HepG2 (cell line): ENCODE measurements around the gene ZNF22. TPM values are rescaled to one million over a fixed set of nuclear protein-coding genes. Genes with fewer than 3 reads are reported as not detected.
A peak's percentile ranks its signal among the peaks of the same experiment; 100 is the strongest.

Experiments used
- ATAC-seq: fragments of 200-7000 bp; cut with Tn5 transposase; 3 replicates; pipeline ENCODE4 v1.9.1; 2020; ENCODE audit warnings: mild to moderate bottlenecking, moderate library complexity
- BruUV-seq: library from RNA; stranded (reverse); fragments of 400-500 nt; replicated peaks from 2 replicates; lab custom pipeline; 2021; lab: Mats Ljungman, UMichigan
- CTCF ChIA-PET: fragments of 300-600 bp; formaldehyde crosslinking; extraction: SDS; loops from one replicate; lab custom pipeline; 2021; ENCODE audit warnings: low total read pairs, inconsistent platforms, low intra/inter-chr PET ratio; lab: Yijun Ruan, JAX
- POLR2A ChIA-PET: fragments of 350-600 bp; sonication (Branson Sonifier 250); formaldehyde crosslinking; loops from one replicate; lab custom pipeline; 2020; ENCODE audit warnings: antibody characterized with exemption, inconsistent platforms; lab: Yijun Ruan, JAX
- DNase-seq: peaks from one replicate; pipeline ENCODE4 v3.0.0-alpha.2; 2015; ENCODE audit warnings: low spot score
- FAIRE-seq: peaks from 3 replicates; lab custom pipeline; 2011; peaks lifted over from hg19 to GRCh38; lab: Jason Lieb, UNC
- H2AFZ ChIP-seq: one replicate; pipeline ENCODE4 v1.6.1; 2011; ENCODE audit warnings: low read length, inconsistent platforms
- H3K27ac ChIP-seq: fragments of 300-600 bp; 3 replicates; pipeline ENCODE4 v1.8.0; 2011; ENCODE audit warnings: mixed run types, mild to moderate bottlenecking, mixed read lengths, low read length, inconsistent platforms; ENCODE audit not compliant: insufficient read depth; ENCODE audit errors: extremely low read length
- H3K27me3 ChIP-seq, 2 experiments: fragments of 200-600 bp in 1 of 2; 2 replicates in 1 of 2; 3 replicates in 1 of 2; pipeline versions ENCODE4 v1.6.0 to v1.8.0; 2011; ENCODE audit warnings: low read length in 2 of 2, mild to moderate bottlenecking in 2 of 2, moderate library complexity in 2 of 2, inconsistent platforms in 1 of 2; ENCODE audit not compliant: insufficient read depth in 2 of 2, control insufficient read depth in 1 of 2
- H3K36me3 ChIP-seq, 2 experiments: fragments of 200-600 bp in 1 of 2; replicated peaks in 1 of 2; 2 replicates in 1 of 2; 3 replicates in 1 of 2; pipeline versions ENCODE4 v1.5.1 to v1.8.0; 2011; ENCODE audit warnings: low read length in 2 of 2, inconsistent platforms in 1 of 2; ENCODE audit not compliant: insufficient read depth in 2 of 2, control insufficient read depth in 1 of 2
- H3K4me1 ChIP-seq: 2 replicates; pipeline ENCODE4 v1.5.1; 2012; ENCODE audit warnings: low read length, inconsistent platforms; ENCODE audit not compliant: insufficient read depth
- H3K4me2 ChIP-seq: 2 replicates; pipeline ENCODE4 v1.6.0; 2011; ENCODE audit warnings: low read depth, low read length, inconsistent platforms
- H3K4me3 ChIP-seq, 3 experiments: fragments of 200-600 bp in 1 of 3; sonication (generic), shearing (Covaris generic) in 1 of 3; replicated peaks in 1 of 3; 2 replicates each; pipeline ENCODE4 v1.5.1; 2011 to 2016; ENCODE audit warnings: low read length in 3 of 3, inconsistent platforms in 2 of 3, low read depth in 2 of 3, mild to moderate bottlenecking in 2 of 3, control low read depth in 1 of 3, mixed read lengths in 1 of 3; ENCODE audit not compliant: insufficient read depth in 1 of 3
- H3K79me2 ChIP-seq: one replicate; pipeline ENCODE4 v1.6.1; 2011; ENCODE audit warnings: low read length, inconsistent platforms; ENCODE audit not compliant: insufficient read depth
- H3K9ac ChIP-seq: 2 replicates; pipeline ENCODE4 v1.6.0; 2011; ENCODE audit warnings: mild to moderate bottlenecking, low read depth, low read length, inconsistent platforms; ENCODE audit not compliant: insufficient read depth
- H3K9me3 ChIP-seq: 2 replicates; pipeline ENCODE4 v1.5.1; 2012; ENCODE audit warnings: mild to moderate bottlenecking, low read length
- H4K20me1 ChIP-seq: 2 replicates; pipeline ENCODE4 v1.6.0; 2011; ENCODE audit warnings: inconsistent platforms, mild to moderate bottlenecking, low read length, moderate library complexity; ENCODE audit not compliant: insufficient read depth
- AGO1 ChIP-seq: fragments of 200-400 bp; formaldehyde crosslinking; IDR thresholded peaks from 2 replicates; pipeline ENCODE4 v1.6.1; 2017; ENCODE audit warnings: mild to moderate bottlenecking, low read depth, low read length, moderate library complexity; ENCODE audit not compliant: poor library complexity, severe bottlenecking
- CEBPB ChIP-seq: IDR thresholded peaks from 2 replicates; pipeline ENCODE4 v1.6.1; 2011; ENCODE audit warnings: low read depth, low read length, improper control_type of control experiment, borderline replicate concordance
- ELF1 ChIP-seq: sonication (generic); formaldehyde crosslinking; IDR thresholded peaks from 2 replicates; pipeline ENCODE4 v1.4.0; 2020; ENCODE audit warnings: missing genetic modification reagents
- FOXA1 ChIP-seq, 2 experiments: fragments of 450-650 bp in 1 of 2; sonication (generic) in 1 of 2; formaldehyde crosslinking in 1 of 2; IDR thresholded peaks; 2 replicates each; pipeline versions ENCODE4 v1.4.0 to v1.6.1; 2016 to 2020; ENCODE audit warnings: missing genetic modification reagents in 1 of 2
- GPN1 ChIP-seq: sonication (generic); formaldehyde crosslinking; IDR thresholded peaks from 2 replicates; pipeline ENCODE4 v1.5.1; 2020; ENCODE audit warnings: missing genetic modification reagents, borderline replicate concordance
- HMGXB3 ChIP-seq: sonication (generic); formaldehyde crosslinking; IDR thresholded peaks from 2 replicates; pipeline ENCODE4 v1.4.0; 2020; ENCODE audit warnings: missing genetic modification reagents, borderline replicate concordance
- ISX ChIP-seq: sonication (generic); formaldehyde crosslinking; conservative IDR thresholded peaks from 2 replicates; pipeline ENCODE4 v1.5.0; 2020; ENCODE audit warnings: missing genetic modification reagents
- KAT2B ChIP-seq: fragments of 150-350 bp; IDR thresholded peaks from 2 replicates; pipeline ENCODE4 v1.6.1; 2014; ENCODE audit warnings: low read depth, low read length, borderline replicate concordance
- KDM5B ChIP-seq: sonication (generic); formaldehyde crosslinking; IDR thresholded peaks from 2 replicates; pipeline ENCODE4 v1.4.0; 2020; ENCODE audit warnings: missing genetic modification reagents, mild to moderate bottlenecking, borderline replicate concordance
- KLF16 ChIP-seq, 2 experiments: sonication (generic) in 1 of 2; formaldehyde crosslinking in 1 of 2; IDR thresholded peaks; 2 replicates each; pipeline versions ENCODE4 v1.6.1 to v1.8.0; 2016 to 2023; ENCODE audit warnings: missing genetic modification reagents in 2 of 2, missing compliant biosample characterization in 1 of 2
- SIN3A ChIP-seq: IDR thresholded peaks from 2 replicates; pipeline ENCODE4 v1.6.1; 2011; ENCODE audit warnings: low read depth, mild to moderate bottlenecking, control low read depth, low read length, borderline replicate concordance
- SRY ChIP-seq: sonication (generic); formaldehyde crosslinking; IDR thresholded peaks from 2 replicates; pipeline ENCODE4 v1.8.0; 2022; ENCODE audit warnings: mild to moderate bottlenecking, missing genetic modification reagents
- ZBTB10 ChIP-seq: sonication (generic); formaldehyde crosslinking; IDR thresholded peaks from 2 replicates; pipeline ENCODE4 v1.4.0; 2020; ENCODE audit warnings: missing genetic modification reagents, borderline replicate concordance
- ZNF296 ChIP-seq: sonication (generic); formaldehyde crosslinking; conservative IDR thresholded peaks from 2 replicates; pipeline ENCODE4 v1.5.0; 2020; ENCODE audit warnings: mild to moderate bottlenecking, missing genetic modification reagents
- WGBS: methylation state at CpG from one replicate; pipeline ENCODE4 v1.1.6; 2017; ENCODE audit warnings: low lambda C conversion rate; 5-methylcytosine and 5-hydroxymethylcytosine counted together
- in situ Hi-C: cut with HindIII; loops from 2 replicates; pipeline ENCODE4 v1.10.0; 2017; ENCODE audit warnings: low pct_unique_long_range_greater_than_20kb; ENCODE audit not compliant: extremely low pct_ligation_motif_present
- intact Hi-C: fragments of 100-400 bp; cut with micrococcal nuclease; formaldehyde crosslinking; loops from one replicate; pipeline ENCODE4 v1.10.0; 2022; ENCODE audit not compliant: unreplicated experiment
- polyA plus RNA-seq, 8 experiments: library from polyadenylated mRNA; depleted of rRNA in 3 of 8; stranded (reverse) in 7 of 8; unstranded in 1 of 8; fragments of >200 nt; fragmentation: Illumina TruSeq in 4 of 8; extraction: Trizol in 4 of 8; gene quantifications; 2 replicates each; pipeline versions ENCODE4 v1.2.1 to v1.2.3, GENCODE V29; 2011 to 2016; ENCODE audit warnings: low read depth in 4 of 8, missing spikeins in 1 of 8, mixed read lengths in 1 of 8; ENCODE audit not compliant: insufficient read depth in 1 of 8
- total RNA-seq, 5 experiments: library from RNA; depleted of rRNA; stranded (reverse); fragments of >200 nt; fragmentation: Illumina TruSeq; extraction: Trizol; gene quantifications; 2 replicates each; pipeline ENCODE4 v1.2.3, GENCODE V29; 2016; ENCODE audit warnings: low read depth in 1 of 5

ZNF22 gene
- total and polyA plus RNA-seq, 2 of the 13 experiments (the other 11 are each of a cell fraction or from before 2014, with no cell fraction given): 0.40 to 1.3 TPM

GRCh38 chr10:44959247-44960087 lies 41.3 kb upstream of the ZNF22 start, which contains the start of gene RASSF4:
TSS of gene RASSF4 (plus strand) at chr10:44959802. CDS start at chr10:44970203, 10,401 bp downstream.
- FAIRE-seq (no peak), DNase-seq (peak; percentile 81), ATAC-seq (peak; percentile 89)
- Histone ChIP-seq H4K20me1 (peaks cover 4% of the 10 kb centered on the region; the same call in 1 of the 2 replicates), H3K4me3 (peak within 1 kb of the TSS; percentile 82 to 85 (median 84)), H2AFZ (no peak within 1 kb of the TSS), H3K36me3 (peaks cover 0 to 6% of the 10 kb centered on the region in 2 experiments; a peak in 2 of 5 replicates), H3K4me1 (peaks cover 65% of the 10 kb centered on the region), H3K9ac (peak within 1 kb of the TSS; percentile 86), H3K9me3 (no peaks in the 10 kb centered on the region), H3K4me2 (peak within 1 kb of the TSS; percentile 95), H3K27me3 (no peaks in the 10 kb centered on the region; a peak in 1 of 5 replicates), H3K79me2 (peaks cover 51% of the 10 kb centered on the region), H3K27ac (peak within 1 kb of the TSS; percentile 90)
- CTCF ChIA-PET: interaction anchor here (1.2 to 1.5 kb wide), 2 partner anchors 16 to 27 kb away, joined by 4 to 5 read pairs; no protein-coding TSS in a partner anchor
- no CpG with 5 or more reads among the region's 74 CpGs for WGBS
- POLR2A ChIA-PET: interaction anchor here (1.0 to 13.2 kb wide), 9 partner anchors 9 to 48 kb away, joined by 3 to 407 read pairs (median 6); partner anchors contain the start of genes DEPP1 and TMEM72
- in situ Hi-C loops: loop anchor here (25.0 kb wide), 1 partner anchor 1547 kb away; the partner anchor contains the start of gene HNRNPF
- intact Hi-C loops: loop anchor here (1.0 to 2.0 kb wide), 2 partner anchors 15 to 24 kb away; no protein-coding TSS in a partner anchor
- BruUV-seq: no TSS peak
- no peak; the same call in 1 of the 2 replicates for TF ChIP-seq CEBPB
- TF ChIP-seq SRY (CRISPR knock-in tag): 0 out of 2 replicates have a peak, but pooled peaks have one; percentile 59
- TF ChIP-seq ISX (CRISPR knock-in tag): no peak
- TF ChIP-seq AGO1: peak; percentile 57
- 0 out of 2 replicates have a peak, but pooled peaks have one; percentile 48 for TF ChIP-seq HMGXB3 (CRISPR knock-in tag)
- TF ChIP-seq SIN3A: peak; percentile 57; the same call in 1 of the 2 replicates
- no peak for TF ChIP-seq FOXA1 (IDR thresholded peaks at IDR 0.05)
- TF ChIP-seq FOXA1 (CRISPR knock-in tag; IDR thresholded peaks at IDR 0.05): peak; percentile 5; the same call in 1 of the 2 replicates
- no peak for TF ChIP-seq ZNF296 (CRISPR knock-in tag)
- no peak for TF ChIP-seq KAT2B
- peak; percentile 90 for TF ChIP-seq ELF1 (CRISPR knock-in tag)
- peak in 1 of 2 experiments; percentile 61; a peak in 2 of 4 replicates for TF ChIP-seq KLF16 (CRISPR knock-in tag; IDR thresholded peaks at IDR 0.05)
- no peak for TF ChIP-seq GPN1 (CRISPR knock-in tag)
- peak; percentile 49; the same call in 1 of the 2 replicates for TF ChIP-seq KDM5B
- TF ChIP-seq ZBTB10 (CRISPR knock-in tag): peak; percentile 64; the same call in 1 of the 2 replicates
